Neural crest cell (in vitro differentiated cells): Measurements from ENCODE around the gene CDCA5. TPM values are rescaled to one million over a fixed set of nuclear protein-coding genes. Genes with fewer than 3 reads are reported as not detected.
A peak's percentile ranks its signal among the peaks of the same experiment; 100 is the strongest.

Experiments used
- DNase-seq: peaks from one replicate; pipeline ENCODE4 v3.0.0; 2021; ENCODE audit warnings: low read depth, mixed read lengths, low spot score
- H3K27ac Mint-ChIP-seq: one replicate; pipeline ENCODE4 v1.8.0; 2021; ENCODE audit warnings: mild to moderate bottlenecking, mixed read lengths; ENCODE audit not compliant: unreplicated experiment
- H3K27me3 Mint-ChIP-seq: 2 replicates; pipeline ENCODE4 v1.8.0; 2021; ENCODE audit warnings: low read depth, mild to moderate bottlenecking, mixed read lengths
- H3K36me3 Mint-ChIP-seq: 2 replicates; pipeline ENCODE4 v1.8.0; 2021; ENCODE audit warnings: low read depth, mild to moderate bottlenecking, mixed read lengths
- H3K4me1 Mint-ChIP-seq: 2 replicates; pipeline ENCODE4 v1.8.0; 2021; ENCODE audit warnings: mixed read lengths
- H3K4me3 Mint-ChIP-seq: one replicate; pipeline ENCODE4 v1.8.0; 2021; ENCODE audit warnings: mild to moderate bottlenecking, mixed read lengths
- H3K9me3 Mint-ChIP-seq: 2 replicates; pipeline ENCODE4 v1.8.0; 2021; ENCODE audit warnings: mixed read lengths
- total RNA-seq: library from RNA; stranded (reverse); gene quantifications from 2 replicates; pipeline ENCODE4 v1.2.1, GENCODE V29; 2021
- TF ChIP-seq, protein P1 (sequence below): fragments of 200-600 bp; sonication (generic); conservative IDR thresholded peaks from 2 replicates; pipeline ENCODE4 v1.5.0; 2021; ENCODE audit warnings: antibody characterized with exemption, mild to moderate bottlenecking

Gene CDCA5
- total RNA-seq, 1 donor from 2014 or later: 84.8 TPM

DNA sequence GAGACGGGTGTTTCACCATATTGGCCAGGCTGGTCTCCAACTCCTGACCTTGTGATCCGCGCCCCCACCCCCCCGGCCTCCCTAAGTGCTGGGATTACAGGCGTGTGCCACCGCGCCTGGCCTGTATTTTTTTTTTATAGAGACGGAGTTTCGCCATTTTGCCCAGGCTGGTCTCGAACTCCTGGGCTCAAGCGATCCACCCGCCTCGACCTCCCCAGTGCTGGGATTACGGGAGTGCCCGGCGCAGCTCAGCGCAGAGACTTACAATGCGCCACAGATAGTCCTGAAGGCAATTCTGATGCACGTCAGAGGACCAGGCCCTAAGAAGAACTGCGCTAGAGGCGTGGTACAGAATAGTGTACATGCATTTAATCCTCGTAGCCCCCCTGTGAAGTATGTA is 11.6 kb upstream of the CDCA5 start:
- Mint-ChIP-seq H3K27me3 (no peaks in the 10 kb centered on the region), H3K36me3 (no peaks in the 10 kb centered on the region), H3K4me1 (peaks cover 4% of the 10 kb centered on the region), H3K9me3 (no peaks in the 10 kb centered on the region), H3K4me3 (peak overlapping the region; percentile 97), H3K27ac (peak overlapping the region; percentile 99)
- TF ChIP-seq, protein P1, sequence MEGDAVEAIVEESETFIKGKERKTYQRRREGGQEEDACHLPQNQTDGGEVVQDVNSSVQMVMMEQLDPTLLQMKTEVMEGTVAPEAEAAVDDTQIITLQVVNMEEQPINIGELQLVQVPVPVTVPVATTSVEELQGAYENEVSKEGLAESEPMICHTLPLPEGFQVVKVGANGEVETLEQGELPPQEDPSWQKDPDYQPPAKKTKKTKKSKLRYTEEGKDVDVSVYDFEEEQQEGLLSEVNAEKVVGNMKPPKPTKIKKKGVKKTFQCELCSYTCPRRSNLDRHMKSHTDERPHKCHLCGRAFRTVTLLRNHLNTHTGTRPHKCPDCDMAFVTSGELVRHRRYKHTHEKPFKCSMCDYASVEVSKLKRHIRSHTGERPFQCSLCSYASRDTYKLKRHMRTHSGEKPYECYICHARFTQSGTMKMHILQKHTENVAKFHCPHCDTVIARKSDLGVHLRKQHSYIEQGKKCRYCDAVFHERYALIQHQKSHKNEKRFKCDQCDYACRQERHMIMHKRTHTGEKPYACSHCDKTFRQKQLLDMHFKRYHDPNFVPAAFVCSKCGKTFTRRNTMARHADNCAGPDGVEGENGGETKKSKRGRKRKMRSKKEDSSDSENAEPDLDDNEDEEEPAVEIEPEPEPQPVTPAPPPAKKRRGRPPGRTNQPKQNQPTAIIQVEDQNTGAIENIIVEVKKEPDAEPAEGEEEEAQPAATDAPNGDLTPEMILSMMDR: no peak
- DNase-seq: no peak

DNA sequence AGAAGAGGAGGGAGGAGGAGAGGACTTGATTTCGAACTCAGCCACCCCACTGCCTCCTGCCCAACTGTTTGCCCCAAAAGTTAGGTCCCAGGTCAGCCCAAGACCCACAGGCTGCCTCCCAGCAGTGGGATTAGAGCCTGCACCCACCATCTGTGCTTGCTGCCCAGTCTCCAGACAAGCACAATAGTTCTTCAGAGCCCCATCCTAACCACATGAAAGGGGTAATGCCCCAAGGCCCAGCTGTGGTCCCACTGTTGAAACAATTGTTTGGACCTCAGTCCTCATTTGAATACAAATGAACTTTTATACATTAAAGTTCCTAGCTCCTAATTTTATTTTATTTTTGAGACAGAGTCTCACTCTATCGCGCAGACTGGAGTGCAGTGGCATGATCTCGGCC is 6.8 kb upstream of the CDCA5 start:
- no peaks in the 10 kb centered on the region for H3K27me3 Mint-ChIP-seq
- H3K4me3 Mint-ChIP-seq: peak overlapping the region; percentile 41
- H3K27ac Mint-ChIP-seq: no peak overlapping the region
- no peaks in the 10 kb centered on the region for H3K36me3 Mint-ChIP-seq
- H3K9me3 Mint-ChIP-seq: no peaks in the 10 kb centered on the region
- no peak for DNase-seq
- TF ChIP-seq, protein P1: no peak
- H3K4me1 Mint-ChIP-seq: peaks cover 3% of the 10 kb centered on the region

DNA sequence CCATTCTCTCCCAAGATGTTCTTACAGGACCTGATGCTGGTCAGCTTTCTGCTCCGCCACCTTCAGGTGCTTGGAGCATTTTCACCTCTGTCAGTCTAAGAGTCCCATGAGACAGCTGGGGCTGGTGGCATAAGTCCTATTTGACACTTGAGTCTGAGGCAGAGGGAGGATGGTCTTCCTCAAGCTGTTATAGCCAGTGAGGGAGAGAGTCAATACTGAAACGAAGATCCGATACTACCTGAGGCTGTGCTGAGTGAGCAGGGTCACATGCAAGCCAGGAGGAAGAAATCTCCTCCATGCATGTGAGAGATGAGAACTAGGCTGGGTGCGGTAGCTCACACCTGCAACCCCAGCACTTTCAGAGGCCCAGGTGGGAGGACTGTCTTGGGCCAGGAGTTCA is 5.8 kb upstream of the CDCA5 start:
- no peak for DNase-seq
- no peaks in the 10 kb centered on the region for H3K36me3 Mint-ChIP-seq
- H3K4me3 Mint-ChIP-seq: peak overlapping the region; percentile 61
- no peaks in the 10 kb centered on the region for H3K27me3 Mint-ChIP-seq
- peak overlapping the region; percentile 62 for H3K27ac Mint-ChIP-seq
- H3K9me3 Mint-ChIP-seq: no peaks in the 10 kb centered on the region
- peaks cover 10% of the 10 kb centered on the region for H3K4me1 Mint-ChIP-seq
- TF ChIP-seq, protein P1: no peak

DNA sequence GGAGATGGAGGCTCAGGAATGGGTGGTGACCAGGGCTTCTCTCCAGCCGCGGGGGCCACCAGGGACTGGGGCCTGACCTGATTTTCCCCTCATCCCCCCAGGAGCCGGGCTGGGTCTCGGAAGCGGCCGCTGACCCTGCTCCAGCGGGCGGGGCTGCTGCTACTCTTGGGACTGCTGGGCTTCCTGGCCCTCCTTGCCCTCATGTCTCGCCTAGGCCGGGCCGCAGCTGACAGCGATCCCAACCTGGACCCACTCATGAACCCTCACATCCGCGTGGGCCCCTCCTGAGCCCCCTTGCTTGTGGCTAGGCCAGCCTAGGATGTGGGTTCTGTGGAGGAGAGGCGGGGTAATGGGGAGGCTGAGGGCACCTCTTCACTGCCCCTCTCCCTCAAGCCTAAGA is 4.0 kb upstream of the CDCA5 start:
- H3K4me3 Mint-ChIP-seq: peak overlapping the region; percentile 47
- no peak for DNase-seq

DNA sequence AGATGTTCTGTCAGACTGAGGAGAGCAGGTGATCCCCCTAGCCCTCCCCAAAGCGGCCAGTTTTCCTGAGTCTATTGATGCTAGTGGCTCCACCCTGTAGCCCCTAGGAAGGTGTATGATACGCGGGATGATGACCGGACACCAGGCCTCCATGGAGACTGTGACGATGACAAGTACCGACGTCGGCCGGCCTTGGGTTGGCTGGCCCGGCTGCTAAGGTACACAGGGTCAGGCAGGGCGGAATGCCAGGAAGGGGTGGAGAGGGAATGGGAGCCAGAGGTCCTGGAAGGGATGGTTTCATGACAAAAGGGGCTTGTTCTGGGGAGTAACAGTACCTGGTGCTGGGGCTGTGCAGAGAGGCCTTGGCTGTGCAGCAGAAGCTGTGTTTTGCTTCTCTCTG is 3.4 kb upstream of the CDCA5 start:
- DNase-seq: no peak
- H3K27ac Mint-ChIP-seq: no peak overlapping the region
- TF ChIP-seq, protein P1: no peak
- H3K4me3 Mint-ChIP-seq: peak overlapping the region; percentile 47
- H3K4me1 Mint-ChIP-seq: peaks cover 26% of the 10 kb centered on the region
- no peaks in the 10 kb centered on the region for H3K27me3 Mint-ChIP-seq
- H3K36me3 Mint-ChIP-seq: no peaks in the 10 kb centered on the region
- no peaks in the 10 kb centered on the region for H3K9me3 Mint-ChIP-seq

More for the DNA sequence above, 4.0 kb upstream of the CDCA5 start:
- Mint-ChIP-seq H3K36me3 (no peaks in the 10 kb centered on the region), H3K4me1 (peaks cover 22% of the 10 kb centered on the region), H3K9me3 (no peaks in the 10 kb centered on the region), H3K27me3 (no peaks in the 10 kb centered on the region), H3K27ac (no peak overlapping the region)
- TF ChIP-seq, protein P1: no peak

DNA sequence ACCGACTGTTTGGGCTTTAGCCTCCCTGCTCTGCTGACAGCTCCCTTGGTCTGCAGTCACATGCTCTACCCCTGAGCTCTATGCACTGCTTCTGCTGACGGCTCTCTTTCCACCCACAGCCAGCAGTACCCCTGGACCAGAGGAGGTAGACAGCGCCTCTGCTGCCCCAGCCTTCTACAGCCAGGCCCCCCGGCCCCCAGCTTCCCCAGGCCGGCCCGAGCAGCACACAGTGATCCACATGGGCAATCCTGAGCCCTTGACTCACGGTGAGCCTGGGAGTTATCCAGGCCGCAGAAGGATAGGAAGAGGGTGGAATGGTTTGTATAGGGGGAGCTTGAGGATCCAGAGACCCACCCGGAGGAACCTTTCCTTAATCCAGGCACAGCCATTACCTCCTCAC is 3.0 kb upstream of the CDCA5 start:
- H3K27ac Mint-ChIP-seq: no peak overlapping the region
- peak overlapping the region; percentile 47 for H3K4me3 Mint-ChIP-seq
- no peaks in the 10 kb centered on the region for H3K36me3 Mint-ChIP-seq
- H3K4me1 Mint-ChIP-seq: peaks cover 26% of the 10 kb centered on the region
- no peaks in the 10 kb centered on the region for H3K27me3 Mint-ChIP-seq
- TF ChIP-seq, protein P1: no peak
- no peaks in the 10 kb centered on the region for H3K9me3 Mint-ChIP-seq
- no peak for DNase-seq
